Mucosa of stomach (tissue), 1 donor: ENCODE measurements around the gene QSER1.

Experiments used
- H3K27me3 ChIP-seq: one replicate; pipeline ENCODE4 v1.7.0; 2013; ENCODE audit warnings: mild to moderate bottlenecking, low read length; ENCODE audit not compliant: control insufficient read depth, insufficient read depth
- H3K36me3 ChIP-seq: one replicate; pipeline ENCODE4 v1.7.0; 2013; ENCODE audit warnings: low read length; ENCODE audit not compliant: control insufficient read depth, insufficient read depth
- H3K4me1 ChIP-seq: one replicate; pipeline ENCODE4 v1.7.0; 2013; ENCODE audit warnings: mild to moderate bottlenecking, low read length; ENCODE audit not compliant: control insufficient read depth, insufficient read depth
- H3K4me3 ChIP-seq: one replicate; pipeline ENCODE4 v1.7.0; 2013; ENCODE audit warnings: low read length
- H3K9ac ChIP-seq: one replicate; pipeline ENCODE4 v1.7.0; 2013; ENCODE audit warnings: mild to moderate bottlenecking, low read length, moderate library complexity
- H3K9me3 ChIP-seq: one replicate; pipeline ENCODE4 v1.7.0; 2013; ENCODE audit warnings: mild to moderate bottlenecking, low read length, moderate library complexity; ENCODE audit not compliant: control insufficient read depth
- donor health status: Pancreatic carcinoma.

QSER1 gene

GRCh38 chr11:32893093-32893342 lies 407 bp downstream of the QSER1 start:
- no peak overlapping the region for H3K4me3 ChIP-seq
- peak overlapping the region; percentile 94 for H3K9ac ChIP-seq

GRCh38 chr11:32893343-32894148 lies 935 bp downstream of the QSER1 start:
- Histone ChIP-seq H3K27me3 (no peaks in the 10 kb centered on the region), H3K4me3 (peak overlapping the region; percentile 63), H3K9ac (peak overlapping the region; percentile 94), H3K4me1 (peaks cover 9% of the 10 kb centered on the region), H3K9me3 (no peaks in the 10 kb centered on the region), H3K36me3 (peaks cover 3% of the 10 kb centered on the region)

More at GRCh38 chr11:32893093-32893342, 407 bp downstream of the QSER1 start:
- Histone ChIP-seq H3K9me3 (no peaks in the 10 kb centered on the region), H3K4me1 (peaks cover 9% of the 10 kb centered on the region), H3K36me3 (peaks cover 3% of the 10 kb centered on the region), H3K27me3 (no peaks in the 10 kb centered on the region)

DNA sequence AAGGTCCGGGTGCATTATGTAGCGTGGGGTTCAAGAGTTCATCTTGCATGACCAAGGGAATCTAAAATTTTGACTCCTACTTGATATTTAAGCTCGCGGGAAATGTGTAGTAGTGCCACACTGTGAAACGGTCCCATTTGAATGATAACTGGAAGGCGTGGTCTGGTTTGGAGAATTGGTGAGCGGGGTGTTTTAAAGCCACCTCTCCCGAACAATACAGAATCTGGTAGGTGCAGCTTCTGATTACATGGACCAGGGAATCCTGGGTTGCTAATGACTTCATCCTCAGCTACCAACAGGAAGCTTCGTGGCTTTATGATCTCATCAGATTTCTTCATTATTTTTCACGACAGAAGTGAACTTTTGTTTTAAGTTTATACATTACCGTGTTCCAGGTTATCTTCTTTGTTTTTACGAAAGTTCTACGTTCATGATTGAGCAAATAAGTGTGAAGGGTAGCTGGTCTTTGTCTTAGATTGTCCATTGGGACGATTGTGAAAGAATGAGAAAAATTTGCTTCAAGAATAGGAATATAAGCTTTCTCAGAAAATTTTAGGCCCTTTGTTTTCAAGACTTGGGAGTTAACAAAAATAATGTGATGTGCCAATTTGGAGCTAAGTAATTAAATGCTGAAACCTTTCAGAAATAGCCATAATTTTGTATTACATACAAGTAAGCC lies 1.7 kb downstream of the QSER1 start:
- H3K9ac ChIP-seq = peak overlapping the region; percentile 94
- H3K4me1 ChIP-seq = peaks cover 9% of the 10 kb centered on the region
- no peaks in the 10 kb centered on the region for H3K9me3 ChIP-seq
- peaks cover 3% of the 10 kb centered on the region for H3K36me3 ChIP-seq
- H3K27me3 ChIP-seq = no peaks in the 10 kb centered on the region
- peak overlapping the region; percentile 63 for H3K4me3 ChIP-seq

DNA sequence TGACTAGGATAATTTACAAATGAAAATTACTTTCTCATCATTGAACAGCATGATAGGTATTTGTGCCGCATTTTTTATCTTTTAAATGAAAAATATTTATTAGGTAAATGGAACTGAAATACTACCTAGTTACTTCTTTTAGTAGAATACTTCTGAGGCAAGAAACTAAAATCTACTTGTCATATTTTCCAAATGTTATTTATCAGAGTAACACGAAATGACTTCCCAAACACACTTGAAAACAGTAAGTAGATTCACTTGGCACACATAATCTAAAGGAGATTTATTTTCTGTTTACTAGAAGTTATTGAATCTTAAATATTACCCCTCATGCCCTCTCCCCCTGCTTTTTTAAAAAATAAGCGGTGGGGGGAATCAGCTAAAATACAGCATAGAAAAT lies 2.3 kb downstream of the QSER1 start:
- peaks cover 9% of the 10 kb centered on the region for H3K4me1 ChIP-seq
- H3K9me3 ChIP-seq = no peaks in the 10 kb centered on the region
- H3K36me3 ChIP-seq = peaks cover 3% of the 10 kb centered on the region
- no peaks in the 10 kb centered on the region for H3K27me3 ChIP-seq
- H3K4me3 ChIP-seq = no peak overlapping the region
- no peak overlapping the region for H3K9ac ChIP-seq

GRCh38 chr11:32895471-32895870 lies 2.9 kb downstream of the QSER1 start:
- Histone ChIP-seq H3K36me3 (peaks cover 3% of the 10 kb centered on the region), H3K27me3 (no peaks in the 10 kb centered on the region), H3K9me3 (no peaks in the 10 kb centered on the region), H3K4me1 (peaks cover 9% of the 10 kb centered on the region), H3K9ac (no peak overlapping the region), H3K4me3 (no peak overlapping the region)

DNA sequence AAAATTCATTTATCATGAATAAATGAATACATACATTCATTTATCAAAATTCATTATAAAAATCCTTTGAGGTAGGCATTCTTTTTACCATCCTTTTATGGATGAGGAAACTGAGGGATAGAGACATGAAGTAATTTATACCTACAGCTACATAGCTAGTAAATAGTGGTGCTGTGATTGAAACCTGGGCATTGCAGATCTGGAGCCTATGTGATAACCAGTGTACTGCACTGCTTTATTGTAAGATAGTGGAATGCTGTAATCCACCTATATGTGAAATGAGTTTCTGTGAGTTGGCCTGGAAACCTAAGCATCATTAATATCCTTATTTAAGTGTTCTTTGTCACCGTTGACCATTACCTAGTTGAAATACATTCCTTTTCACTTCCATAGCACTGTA lies 4.5 kb downstream of the QSER1 start:
- no peaks in the 10 kb centered on the region for H3K9me3 ChIP-seq
- H3K4me3 ChIP-seq = no peak overlapping the region
- peaks cover 3% of the 10 kb centered on the region for H3K36me3 ChIP-seq
- no peak overlapping the region for H3K9ac ChIP-seq
- no peaks in the 10 kb centered on the region for H3K27me3 ChIP-seq
- H3K4me1 ChIP-seq = no peaks in the 10 kb centered on the region

GRCh38 chr11:32899438-32899837 lies 6.8 kb downstream of the QSER1 start:
- no peaks in the 10 kb centered on the region for H3K27me3 ChIP-seq
- no peak overlapping the region for H3K4me3 ChIP-seq
- H3K9ac ChIP-seq = no peak overlapping the region
- no peaks in the 10 kb centered on the region for H3K9me3 ChIP-seq
- H3K4me1 ChIP-seq = no peaks in the 10 kb centered on the region
- H3K36me3 ChIP-seq = peaks cover 3% of the 10 kb centered on the region

DNA sequence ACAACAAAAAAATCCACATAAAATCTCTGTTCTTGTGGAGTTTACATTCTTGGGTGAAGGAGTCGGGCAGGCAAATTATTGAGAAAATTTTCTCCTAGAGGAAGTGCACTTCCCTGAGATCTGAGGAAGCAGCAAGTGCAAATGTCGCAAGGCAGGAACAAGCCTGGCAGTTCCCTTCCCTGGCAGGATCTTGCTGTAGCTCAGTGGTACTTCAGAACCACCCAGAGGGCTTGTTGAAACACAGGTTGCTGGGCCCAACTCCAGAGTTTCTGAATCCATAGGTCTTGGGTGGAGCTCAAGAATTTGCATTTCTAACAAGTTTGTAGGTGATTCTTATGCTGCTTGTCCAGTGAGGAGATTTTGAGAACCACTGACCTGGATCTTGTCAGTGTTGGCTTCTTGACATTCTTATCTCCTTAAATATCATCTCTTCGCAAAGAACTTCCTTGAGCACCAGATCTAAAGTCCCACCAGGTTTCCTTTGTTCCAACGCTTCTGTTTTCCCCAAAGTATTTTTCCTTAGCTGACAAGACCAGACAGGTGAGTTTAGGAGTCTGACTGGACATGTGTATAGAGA lies 9.6 kb downstream of the QSER1 start:
- no peaks in the 10 kb centered on the region for H3K27me3 ChIP-seq
- H3K36me3 ChIP-seq = no peaks in the 10 kb centered on the region
- no peaks in the 10 kb centered on the region for H3K9me3 ChIP-seq
- H3K9ac ChIP-seq = no peak overlapping the region
- H3K4me1 ChIP-seq = no peaks in the 10 kb centered on the region
- no peak overlapping the region for H3K4me3 ChIP-seq

GRCh38 chr11:32905028-32905667 lies 12.5 kb downstream of the QSER1 start:
- Histone ChIP-seq H3K9ac (no peak overlapping the region), H3K9me3 (no peaks in the 10 kb centered on the region), H3K4me1 (no peaks in the 10 kb centered on the region), H3K4me3 (no peak overlapping the region), H3K36me3 (no peaks in the 10 kb centered on the region), H3K27me3 (no peaks in the 10 kb centered on the region)

- Histone ChIP-seq H3K36me3 (no peaks in the 10 kb centered on the region), H3K27me3 (no peaks in the 10 kb centered on the region), H3K4me1 (no peaks in the 10 kb centered on the region), H3K9ac (no peak overlapping the region), H3K9me3 (no peaks in the 10 kb centered on the region), H3K4me3 (no peak overlapping the region)
These were observed 16.0 kb downstream of the QSER1 start for GRCh38 chr11:32908619-32909018.

GRCh38 chr11:32911413-32911812 lies 18.8 kb downstream of the QSER1 start:
- no peaks in the 10 kb centered on the region for H3K36me3 ChIP-seq
- H3K4me1 ChIP-seq = no peaks in the 10 kb centered on the region
- H3K27me3 ChIP-seq = no peaks in the 10 kb centered on the region
- H3K9me3 ChIP-seq = no peaks in the 10 kb centered on the region
- H3K4me3 ChIP-seq = no peak overlapping the region
- H3K9ac ChIP-seq = no peak overlapping the region

DNA sequence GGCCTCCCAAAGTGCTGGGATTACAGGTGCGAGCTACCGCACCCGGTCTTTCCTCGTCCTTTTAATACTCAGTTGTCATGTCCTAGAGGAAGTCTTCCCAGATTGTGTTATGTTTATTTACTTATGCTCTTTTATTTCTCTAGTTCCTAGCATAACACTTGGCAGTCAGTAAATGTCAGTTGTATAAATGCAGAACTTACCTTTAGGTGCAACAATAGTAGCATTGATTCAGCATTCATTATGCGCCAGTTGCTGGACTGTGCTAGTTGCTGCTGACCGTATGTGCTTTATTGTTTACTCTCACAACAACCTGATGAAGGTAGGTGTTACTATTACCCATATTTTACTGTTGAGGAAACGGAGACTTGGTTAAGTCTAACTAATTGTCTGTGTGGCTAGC lies 20.8 kb downstream of the QSER1 start:
- Histone ChIP-seq H3K27me3 (no peaks in the 10 kb centered on the region), H3K4me3 (no peak overlapping the region), H3K36me3 (no peaks in the 10 kb centered on the region), H3K9me3 (no peaks in the 10 kb centered on the region), H3K9ac (no peak overlapping the region), H3K4me1 (no peaks in the 10 kb centered on the region)
